HG02973 (cell line): ENCODE measurements around the gene ZNF792.
"Not testable (repeated sequence)": the region's sequence is repeated elsewhere in the genome, so short reads cannot be mapped to it uniquely, and the experiment has no call there.

Experiments
- ATAC-seq: cut with Tn5 transposase; IDR thresholded peaks from one replicate; pipeline ENCODE4 v1.9.1; 2021; ENCODE audit warnings: moderate library complexity; ENCODE audit not compliant: unreplicated experiment

ZNF792 gene

GRCh38 chr19:34972163-34972705, 8.2 kb upstream of the ZNF792 start:
- ATAC-seq, result no peak

GRCh38 chr19:34970185-34970780, 6.3 kb upstream of the ZNF792 start:
- ATAC-seq, result not testable (repeated sequence)

GRCh38 chr19:34969721-34970120, 5.7 kb upstream of the ZNF792 start:
- ATAC-seq, result no peak

GRCh38 chr19:34967551-34967950, 3.5 kb upstream of the ZNF792 start:
- ATAC-seq, result no peak

- not testable (repeated sequence) for ATAC-seq
Observed at GRCh38 chr19:34965505-34965904, 1.5 kb upstream of the ZNF792 start.

GRCh38 chr19:34964598-34964997, 569 bp upstream of the ZNF792 start:
- no peak for ATAC-seq

GRCh38 chr19:34962687-34963572, 1.1 kb downstream of the ZNF792 start:
- no peak for ATAC-seq

- no peak for ATAC-seq
Observed at GRCh38 chr19:34961775-34962686, 2.0 kb downstream of the ZNF792 start.

- ATAC-seq, result no peak
Observed at GRCh38 chr19:34960940-34961679, 2.9 kb downstream of the ZNF792 start.

GRCh38 chr19:34960103-34960805, 3.8 kb downstream of the ZNF792 start:
- ATAC-seq, result no peak

- ATAC-seq, result no peak
Observed at GRCh38 chr19:34959021-34959420, 5.0 kb downstream of the ZNF792 start.

- no peak for ATAC-seq
Observed at GRCh38 chr19:34957830-34958751, 5.9 kb downstream of the ZNF792 start.

- no peak for ATAC-seq
Observed at GRCh38 chr19:34953092-34953491, 10.9 kb downstream of the ZNF792 start.

- no peak for ATAC-seq
Observed at GRCh38 chr19:34943861-34944573, 20.0 kb downstream of the ZNF792 start.

- ATAC-seq, result no peak
Observed at GRCh38 chr19:34938886-34939285, 25.1 kb downstream of the ZNF792 start.

GRCh38 chr19:34936184-34936583, 27.8 kb downstream of the ZNF792 start:
- ATAC-seq, result no peak

- ATAC-seq, result no peak
Observed at GRCh38 chr19:34932494-34932893, 31.5 kb downstream of the ZNF792 start.
